Esophagus squamous epithelium (tissue), 5 donors: ENCODE data around the gene TRIP13. TPM values are rescaled to one million over a fixed set of nuclear protein-coding genes. Genes with fewer than 3 reads are reported as not detected.
"Not testable (repeated sequence)": the region's sequence is repeated elsewhere in the genome, so short reads cannot be mapped to it uniquely, and the experiment has no call there.

ENCODE experiments used
- DNase-seq: peaks from one replicate; lab custom pipeline; 2025; lab: John Stamatoyannopoulos, UW
- H3K27ac ChIP-seq, 4 donors: fragments of 200-600 bp; sonication (generic); one replicate each; pipeline ENCODE4 v1.5.1; 2016 to 2019; ENCODE audit warnings: mild to moderate bottlenecking in 1 of 4
- H3K27me3 ChIP-seq, 4 donors: fragments of 200-600 bp; sonication (generic); 1 replicate in 3 of 4; 2 replicates in 1 of 4; pipeline versions ENCODE4 v1.5.1 to v1.6.0; 2017 to 2021; ENCODE audit warnings: antibody characterized with exemption in 1 of 4
- H3K36me3 ChIP-seq, 3 donors: fragments of 200-600 bp; sonication (generic); one replicate each; pipeline ENCODE4 v1.5.1; 2016 to 2019
- H3K4me1 ChIP-seq, 3 donors: fragments of 200-600 bp; sonication (generic); one replicate each; pipeline ENCODE4 v1.5.1; 2017 to 2019
- H3K4me3 ChIP-seq, 4 donors: fragments of 200-600 bp; sonication (generic); 1 replicate in 3 of 4; 2 replicates in 1 of 4; pipeline ENCODE4 v1.5.1; 2016 to 2019; ENCODE audit warnings: mild to moderate bottlenecking in 2 of 4, moderate library complexity in 1 of 4
- H3K9me3 ChIP-seq, 3 donors: fragments of 200-600 bp; sonication (generic); one replicate each; pipeline ENCODE4 v1.5.1; 2016 to 2019
- CTCF ChIP-seq, 6 experiments: fragments of 450-650 bp in 4 of 6; fragments of 200-600 bp in 2 of 6; sonication (generic) in 2 of 6; IDR thresholded peaks; one replicate each; pipeline ENCODE4 v1.5.1; 2016 to 2019; ENCODE audit warnings: antibody characterized with exemption in 6 of 6, mild to moderate bottlenecking in 4 of 6, moderate library complexity in 4 of 6
- POLR2A ChIP-seq, 4 donors: fragments of 450-650 bp; IDR thresholded peaks; one replicate each; pipeline ENCODE4 v1.6.1; 2017; ENCODE audit warnings: antibody characterized with exemption in 4 of 4, mild to moderate bottlenecking in 4 of 4, moderate library complexity in 3 of 4
- WGBS, 2 donors: methylation state at CpG; one replicate each; pipeline ENCODE4 v1.1.5; 2018; 5-methylcytosine and 5-hydroxymethylcytosine counted together
- intact Hi-C: fragments of 100-400 bp; cut with DNase I; formaldehyde crosslinking; loops from one replicate; pipeline ENCODE4 v1.15.0; 2022
- total RNA-seq, 4 donors: library from RNA; depleted of rRNA; stranded (reverse); fragments of >200 nt; gene quantifications; one replicate each; pipeline ENCODE4 v1.1.0, GENCODE V29; 2016
- donor health status: DM: yes; HTN: yes; CAD: no.

TRIP13 gene
- total RNA-seq = 10 to 100 TPM in 2 of 4 donors, 1 to 10 TPM in 2; 3.2 to 17.7 (median 9.5) TPM

- peak within 1 kb of the TSS; percentile 64 to 92 (median 83) for H3K4me3 ChIP-seq
- intact Hi-C loops = no loop called here
- H3K9me3 ChIP-seq = no peaks in the 10 kb centered on the region
Measured at GRCh38 chr5:892394-893136, at the start of gene TRIP13, which contains the start of gene BRD9. Gene TRIP13, plus strand, starts transcription at chr5:892884. Its CDS starts 115 bp downstream, at chr5:892999. Gene BRD9, minus strand, starts transcription at chr5:892801. Its CDS starts 144 bp downstream, at chr5:892657.

GRCh38 chr5:843371-843770 lies 49.3 kb upstream of the TRIP13 start:
- not testable (repeated sequence) for H3K27me3 ChIP-seq, H3K9me3 ChIP-seq, H3K27ac ChIP-seq, H3K36me3 ChIP-seq, DNase-seq, H3K4me3 ChIP-seq
- H3K4me1 ChIP-seq = peaks cover 0 to 21% (median 8%) of the 10 kb centered on the region in 3 donors
- no CpG with 5 or more reads among the region's 26 CpGs for WGBS, 2 donors
- intact Hi-C loops = loop anchor here (5.0 kb wide), 1 partner anchor 86 kb away; no protein-coding TSS in a partner anchor

More at GRCh38 chr5:892394-893136, at the start of gene TRIP13, which contains the start of gene BRD9:
- Histone ChIP-seq H3K36me3 (peaks cover 0 to 39% (median 7%) of the 10 kb centered on the region in 3 donors), H3K27ac (peak within 1 kb of the TSS; percentile 77 to 97 (median 92)), H3K27me3 (no peaks in the 10 kb centered on the region), H3K4me1 (peaks cover 17 to 33% (median 20%) of the 10 kb centered on the region in 3 donors)
- no CpG with 5 or more reads among the region's 91 CpGs for WGBS, 2 donors
- TF ChIP-seq POLR2A (IDR thresholded peaks at IDR 0.05) (peak in 2 of 4 donors; percentile 46 to 61), CTCF (IDR thresholded peaks at IDR 0.05) (peak in 3 of 6 experiments; percentile 15 to 43 (median 19))
- peak; percentile 30 for DNase-seq

- H3K9me3 ChIP-seq, H3K36me3 ChIP-seq, DNase-seq, H3K4me3 ChIP-seq, H3K27ac ChIP-seq, H3K27me3 ChIP-seq: not testable (repeated sequence)
- intact Hi-C loops = loop anchor here (5.0 kb wide), 1 partner anchor 87 kb away; no protein-coding TSS in a partner anchor
- H3K4me1 ChIP-seq = peaks cover 0 to 17% (median 8%) of the 10 kb centered on the region in 3 donors
- 79% methylated on average over 13 of the region's 22 CpGs; no CpG with 5 or more reads in 1 of the 2 donors for WGBS, 2 donors
Measured at GRCh38 chr5:843926-844325, 48.8 kb upstream of the TRIP13 start.

- intact Hi-C loops = loop anchor here (5.0 kb wide), 1 partner anchor 87 kb away; no protein-coding TSS in a partner anchor
- not testable (repeated sequence) for H3K9me3 ChIP-seq, H3K27ac ChIP-seq, H3K36me3 ChIP-seq, DNase-seq, H3K27me3 ChIP-seq, H3K4me3 ChIP-seq
- 89 to 91% methylated on average over 7 to 13 of the region's 16 CpGs for WGBS, 2 donors
- peaks cover 3 to 20% (median 10%) of the 10 kb centered on the region in 3 donors for H3K4me1 ChIP-seq
Measured at GRCh38 chr5:844426-844825, 48.3 kb upstream of the TRIP13 start.

- intact Hi-C loops, H3K4me3 ChIP-seq, DNase-seq, H3K9me3 ChIP-seq, H3K27ac ChIP-seq, H3K27me3 ChIP-seq, H3K36me3 ChIP-seq: not testable (repeated sequence)
- peaks cover 10 to 26% (median 16%) of the 10 kb centered on the region in 3 donors for H3K4me1 ChIP-seq
- 89% methylated on average over 8 to 12 of the region's 21 CpGs for WGBS, 2 donors
Measured at GRCh38 chr5:845031-845675, 47.5 kb upstream of the TRIP13 start.

GRCh38 chr5:845676-846601 lies 46.7 kb upstream of the TRIP13 start:
- peaks cover 0 to 17% (median 0%) of the 10 kb centered on the region in 4 donors for H3K27me3 ChIP-seq
- H3K9me3 ChIP-seq, DNase-seq, H3K27ac ChIP-seq, H3K4me3 ChIP-seq, H3K36me3 ChIP-seq, intact Hi-C loops: not testable (repeated sequence)
- peaks cover 10 to 26% (median 14%) of the 10 kb centered on the region in 3 donors for H3K4me1 ChIP-seq
- 64 to 92% methylated on average over 7 to 18 of the region's 35 CpGs for WGBS, 2 donors

- DNase-seq, intact Hi-C loops, H3K9me3 ChIP-seq, H3K27ac ChIP-seq, H3K4me3 ChIP-seq, H3K36me3 ChIP-seq: not testable (repeated sequence)
- Histone ChIP-seq H3K27me3 (peaks cover 0 to 24% (median 0%) of the 10 kb centered on the region in 4 donors), H3K4me1 (peaks cover 10 to 25% (median 14%) of the 10 kb centered on the region in 3 donors)
- 73 to 83% methylated on average over 11 to 18 of the region's 18 CpGs for WGBS, 2 donors
Measured at GRCh38 chr5:846602-847091, 46.0 kb upstream of the TRIP13 start.

- DNase-seq, intact Hi-C loops, H3K9me3 ChIP-seq, H3K4me3 ChIP-seq, H3K27ac ChIP-seq, H3K36me3 ChIP-seq: not testable (repeated sequence)
- Histone ChIP-seq H3K4me1 (peaks cover 10 to 21% (median 14%) of the 10 kb centered on the region in 3 donors), H3K27me3 (peaks cover 0 to 30% (median 0%) of the 10 kb centered on the region in 4 donors)
- 91 to 100% methylated on average over 1 to 10 of the region's 18 CpGs for WGBS, 2 donors
Measured at GRCh38 chr5:847212-847611, 45.5 kb upstream of the TRIP13 start.

- Histone ChIP-seq H3K4me1 (peaks cover 10 to 21% (median 14%) of the 10 kb centered on the region in 3 donors), H3K27me3 (peaks cover 0 to 35% (median 0%) of the 10 kb centered on the region in 4 donors)
- H3K27ac ChIP-seq, H3K36me3 ChIP-seq, H3K9me3 ChIP-seq, H3K4me3 ChIP-seq, intact Hi-C loops, DNase-seq: not testable (repeated sequence)
- 100% methylated on average over 3 of the region's 7 CpGs; no CpG with 5 or more reads in 1 of the 2 donors for WGBS, 2 donors
Measured at GRCh38 chr5:847736-848135, 44.9 kb upstream of the TRIP13 start.
